ENCODE data around the gene ZNF154.
"Not testable (repeated sequence)": the region's sequence is repeated elsewhere in the genome, so short reads cannot be mapped to it uniquely, and the experiment has no call there.

The ZNF154 gene

DNA sequence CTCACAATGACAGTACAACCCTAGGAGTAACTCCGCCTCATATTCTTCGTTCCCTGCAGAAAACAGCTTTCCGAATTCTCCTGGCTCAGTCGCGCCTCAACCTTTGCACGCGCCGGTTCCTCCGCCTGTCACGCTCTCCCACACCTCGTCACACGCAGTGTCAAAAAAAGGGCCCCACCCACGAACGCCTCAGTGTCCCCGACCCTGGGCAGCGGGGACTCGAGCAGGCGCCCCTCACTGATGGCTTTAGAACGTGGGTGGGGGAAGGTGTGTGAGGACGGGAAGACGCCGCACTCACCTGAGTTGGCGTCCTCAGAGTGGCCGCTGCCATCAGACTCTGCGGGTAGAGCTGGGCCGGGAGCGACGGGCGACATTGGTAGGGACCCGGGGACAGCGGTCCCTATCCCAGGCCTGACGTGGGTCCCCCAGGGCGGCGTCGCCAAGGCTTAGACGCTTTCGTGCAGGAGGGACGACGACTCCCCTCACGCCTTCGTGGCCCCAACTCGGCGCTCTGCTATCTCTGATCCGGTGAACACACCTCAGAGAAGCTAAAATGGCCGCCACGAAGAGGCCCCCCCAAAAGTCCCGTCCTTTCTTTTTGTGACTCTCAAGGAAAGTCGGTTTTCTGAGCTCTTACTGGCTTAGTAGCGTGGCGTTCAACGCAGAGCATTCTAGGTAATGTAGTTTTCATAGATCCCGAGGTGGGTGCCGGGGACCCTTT, at the start of gene ZNF154:
Gene ZNF154, minus strand, starts transcription at position 564 of the 721 bp plus-strand sequence. Its CDS starts 233 bp downstream, at position 331.
- DNase-seq (ENCODE audit: insufficient read length, low spot score) (peak; percentile 18), FAIRE-seq (no peak)

DNA sequence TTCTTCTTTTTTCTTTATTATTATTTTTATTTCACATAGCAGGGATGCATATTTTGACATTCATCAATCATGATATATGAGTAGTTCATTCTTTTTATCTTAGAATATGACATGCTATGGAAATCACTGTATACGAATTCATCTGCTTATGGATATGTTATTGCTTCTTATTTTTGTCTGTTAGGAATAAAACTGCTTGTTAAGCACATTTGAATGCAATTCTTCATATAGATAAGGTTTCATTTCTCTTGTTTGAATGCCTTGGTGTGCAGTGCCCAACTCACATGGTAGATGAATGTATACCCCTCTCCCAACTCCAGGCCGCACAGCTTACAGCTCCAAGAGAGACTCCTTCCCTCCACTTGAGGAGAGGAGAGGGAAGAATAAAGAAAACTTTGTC, 48.9 kb upstream of the ZNF154 start:
- no peak for FAIRE-seq
- DNase-seq (ENCODE audit: insufficient read length, low spot score): no peak

DNA sequence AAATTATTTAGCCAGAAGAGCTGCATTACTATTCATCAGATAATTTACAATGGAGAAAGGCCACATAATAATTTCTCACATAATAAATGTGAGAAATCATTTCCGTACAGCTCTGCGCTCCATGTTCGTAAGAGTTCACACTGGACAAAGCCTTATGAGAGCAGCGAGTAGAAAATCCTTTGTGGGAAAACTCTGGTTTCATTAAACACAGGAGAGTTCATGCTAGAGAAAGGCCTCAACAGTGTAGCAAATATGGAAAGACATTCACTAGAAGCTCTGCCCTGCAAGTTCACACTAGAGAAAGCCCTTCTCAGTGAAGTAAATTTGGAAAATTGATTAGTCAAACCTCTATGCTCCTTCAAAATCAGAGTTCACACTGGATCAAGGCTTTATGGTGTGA, 46.0 kb upstream of the ZNF154 start:
- DNase-seq (ENCODE audit: insufficient read length, low spot score) (no peak), FAIRE-seq (no peak)

DNA sequence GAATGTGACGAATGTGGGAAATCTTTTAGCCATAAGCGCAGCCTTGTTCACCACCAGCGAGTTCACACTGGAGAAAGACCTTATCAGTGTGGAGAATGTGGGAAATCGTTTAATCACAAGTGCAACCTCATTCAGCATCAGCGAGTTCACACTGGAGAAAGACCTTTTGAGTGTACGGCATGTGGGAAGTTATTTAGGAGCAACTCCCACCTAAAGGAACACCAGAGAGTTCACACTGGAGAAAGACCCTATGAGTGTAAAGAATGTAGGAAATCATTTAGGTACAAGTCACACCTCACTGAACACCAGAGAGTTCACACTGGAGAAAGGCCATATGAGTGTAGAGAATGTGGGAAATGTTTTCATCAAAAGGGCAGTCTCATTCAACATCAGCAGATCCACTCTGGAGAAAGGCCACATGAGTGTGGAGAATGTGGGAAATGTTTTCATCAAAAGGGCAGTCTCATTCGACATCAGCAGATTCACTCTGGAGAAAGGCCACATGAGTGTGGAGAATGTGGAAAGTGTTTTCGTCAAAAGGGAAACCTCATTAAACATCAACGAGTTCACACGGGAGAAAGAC, 45.2 kb upstream of the ZNF154 start:
- DNase-seq (ENCODE audit: insufficient read length, low spot score) (no peak), FAIRE-seq (no peak)

DNA sequence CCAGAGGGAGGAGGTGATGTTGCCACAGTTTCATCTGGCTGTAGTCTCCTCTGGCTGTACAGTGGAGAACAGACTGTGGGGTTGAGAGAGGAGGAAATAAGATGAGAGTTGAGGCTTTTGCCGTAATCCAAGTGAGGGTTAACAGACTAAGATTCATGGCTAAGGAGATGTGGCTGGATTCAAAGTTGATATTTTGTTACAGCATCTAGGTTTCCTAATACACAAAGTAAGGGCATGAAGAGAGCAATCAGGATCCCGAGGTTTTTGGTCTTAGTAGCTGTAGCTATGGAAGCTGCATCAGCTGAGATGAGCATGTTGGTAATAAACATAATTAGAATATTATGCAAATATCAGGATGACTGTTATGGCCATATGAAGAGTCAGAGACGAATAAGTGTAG, 39.0 kb upstream of the ZNF154 start:
- DNase-seq (ENCODE audit: insufficient read length, low spot score): no peak
- FAIRE-seq: no peak

DNA sequence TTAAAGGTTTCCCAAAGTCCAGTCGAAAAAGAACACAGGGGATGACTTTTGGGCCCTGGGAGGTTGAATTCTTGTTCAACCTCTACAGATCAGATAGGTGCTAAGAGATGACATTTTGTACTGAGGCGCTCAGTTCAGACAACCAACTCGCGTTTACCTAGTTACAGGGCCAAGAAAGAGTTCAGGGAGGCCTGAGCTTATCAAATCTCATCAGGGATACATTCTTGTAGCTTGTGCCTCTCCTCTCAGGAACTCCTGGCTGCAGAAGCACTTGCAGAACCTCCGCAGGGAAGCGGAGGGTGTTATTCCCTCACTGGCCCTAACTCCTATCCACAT, 38.4 kb upstream of the ZNF154 start:
- FAIRE-seq: no peak
- DNase-seq (ENCODE audit: insufficient read length, low spot score): no peak

DNA sequence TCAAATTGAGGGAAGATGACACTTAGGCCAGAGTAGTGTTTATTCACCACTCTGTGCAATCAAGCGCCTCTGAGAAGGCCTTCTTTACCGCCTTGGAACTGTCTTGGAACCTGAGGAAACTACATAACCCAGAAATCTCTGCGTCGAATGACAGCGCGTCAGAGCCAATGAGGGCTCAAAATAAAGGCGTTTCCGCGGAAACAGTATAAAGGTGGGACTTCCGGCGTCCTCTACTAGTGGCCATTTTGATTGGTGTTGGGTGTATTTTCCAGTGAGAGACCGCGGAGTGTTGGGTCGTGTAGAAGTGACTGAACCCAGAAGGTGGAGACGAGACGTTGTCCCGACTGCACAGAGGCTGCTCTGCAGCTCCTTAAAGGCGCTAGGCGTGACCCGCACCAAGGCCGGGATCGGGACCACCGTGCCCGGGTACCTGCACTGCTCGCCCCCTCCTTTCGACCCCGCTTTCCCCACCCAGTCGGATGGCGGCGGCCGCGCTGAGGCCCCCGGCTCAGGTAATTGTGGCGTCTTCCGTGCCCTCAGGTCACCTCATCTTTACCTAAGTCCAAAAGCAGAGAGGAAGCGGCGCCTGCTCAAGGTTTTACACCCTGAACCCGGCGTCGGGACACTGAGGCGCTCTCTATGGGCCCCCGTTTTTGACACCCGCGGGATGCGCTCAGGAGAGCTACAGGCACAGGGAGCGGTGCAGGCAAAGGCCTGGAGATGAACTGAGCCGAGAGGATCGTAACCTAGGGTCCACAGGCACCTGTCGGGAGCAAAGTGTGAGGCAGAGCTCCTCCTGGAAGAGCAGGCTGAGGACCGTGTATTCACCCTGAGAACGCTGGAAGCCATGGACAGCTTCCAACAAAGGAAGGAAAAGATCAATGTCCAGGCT, 37.8 kb upstream of the ZNF154 start, which contains the start of gene ZNF776:
Gene ZNF776, plus strand, starts transcription at position 236 of the 892 bp plus-strand sequence. Its CDS starts 244 bp downstream, at position 480.
- FAIRE-seq: peak; percentile 97
- peak; percentile 78 for DNase-seq (ENCODE audit: insufficient read length, low spot score)

DNA sequence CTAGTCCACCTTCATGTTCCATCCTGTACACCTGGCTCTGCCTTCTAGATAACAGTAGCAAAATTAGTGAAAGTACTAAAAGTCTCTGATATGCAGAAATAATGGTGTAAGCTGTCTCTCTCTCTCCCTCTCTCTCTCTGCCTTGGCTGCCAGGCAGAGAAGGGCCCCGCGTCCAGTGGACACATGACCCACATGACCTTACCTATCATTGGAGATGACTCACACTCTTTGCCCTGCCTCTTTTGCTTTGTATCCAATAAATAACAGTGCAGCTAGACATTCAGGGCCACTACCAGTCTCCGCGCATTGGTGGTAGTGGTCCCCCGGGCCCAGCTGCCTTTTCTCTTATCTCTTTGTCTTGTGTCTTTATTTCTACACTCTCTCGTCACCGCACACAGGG, 29.8 kb upstream of the ZNF154 start:
- not testable (repeated sequence) for FAIRE-seq; DNase-seq (ENCODE audit: insufficient read length, low spot score)

DNA sequence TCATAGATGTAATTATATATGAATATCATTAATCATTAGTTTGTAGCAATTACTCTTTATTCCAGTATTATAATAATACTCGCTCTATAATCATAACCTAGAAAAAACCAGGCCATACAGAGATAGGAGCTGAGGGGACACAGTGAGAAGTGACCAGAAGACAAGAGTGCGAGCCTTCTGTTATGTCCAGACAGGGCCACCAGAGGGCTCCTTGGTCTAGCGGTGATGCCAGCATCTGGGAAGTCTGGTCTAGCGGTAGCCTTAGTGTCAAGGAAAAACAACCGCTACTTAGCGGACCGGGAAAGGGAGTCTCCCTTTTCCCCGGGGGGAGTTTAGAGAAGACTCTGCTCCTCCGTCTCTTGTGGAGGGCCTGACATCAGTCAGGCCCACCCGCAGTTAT, 29.3 kb upstream of the ZNF154 start:
- DNase-seq (ENCODE audit: insufficient read length, low spot score); FAIRE-seq: not testable (repeated sequence)

DNA sequence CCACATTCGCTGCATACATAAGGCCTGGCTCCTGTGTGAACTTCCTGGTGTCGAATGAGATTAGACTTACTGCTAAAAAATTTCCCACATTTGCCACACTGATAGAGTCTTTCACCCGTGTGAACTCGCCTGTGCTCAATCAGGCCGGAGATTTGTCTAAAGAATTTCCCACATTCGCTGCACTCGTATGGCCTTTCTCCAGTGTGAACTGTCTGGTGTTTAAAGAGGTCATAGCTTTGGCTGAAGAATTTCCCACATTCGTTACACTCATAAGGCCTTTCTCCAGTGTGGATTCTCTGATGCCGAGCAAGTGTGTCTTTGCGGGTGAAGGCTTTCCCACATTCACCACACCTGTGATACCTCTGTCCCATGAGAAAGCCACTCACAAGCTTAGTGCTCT, 11.9 kb upstream of the ZNF154 start:
- no peak for DNase-seq (ENCODE audit: insufficient read length, low spot score)
- FAIRE-seq: no peak

DNA sequence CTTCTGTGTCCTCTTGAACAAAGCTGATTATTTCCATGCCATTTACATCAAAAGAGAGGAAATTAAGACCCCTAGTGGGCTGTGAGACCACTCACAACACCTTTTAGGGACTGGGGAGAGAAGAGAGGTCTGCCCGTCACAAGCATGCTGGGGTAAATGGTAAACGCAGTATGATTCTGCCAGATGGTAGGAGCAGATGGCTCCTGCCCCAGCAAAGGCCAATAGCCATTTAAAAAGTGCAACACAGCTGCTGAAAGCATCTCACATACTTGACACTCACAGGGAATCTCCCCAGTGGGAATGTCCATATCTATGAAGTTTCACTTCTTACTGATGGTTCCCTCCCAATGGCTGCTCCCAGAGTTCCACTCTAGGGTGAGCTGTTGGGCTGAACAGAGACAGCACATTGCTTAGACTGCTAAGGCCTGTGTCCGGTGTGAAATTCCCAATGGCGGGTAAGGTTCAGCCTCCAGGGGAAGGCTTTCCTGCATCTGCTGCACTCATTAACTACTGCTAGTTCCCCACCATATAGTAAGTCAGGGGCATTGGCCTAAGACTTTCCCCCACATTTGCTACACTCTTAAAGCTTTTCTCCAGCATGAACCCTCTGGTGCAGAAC, 11.0 kb upstream of the ZNF154 start:
- no peak for FAIRE-seq
- no peak for DNase-seq (ENCODE audit: insufficient read length, low spot score)

DNA sequence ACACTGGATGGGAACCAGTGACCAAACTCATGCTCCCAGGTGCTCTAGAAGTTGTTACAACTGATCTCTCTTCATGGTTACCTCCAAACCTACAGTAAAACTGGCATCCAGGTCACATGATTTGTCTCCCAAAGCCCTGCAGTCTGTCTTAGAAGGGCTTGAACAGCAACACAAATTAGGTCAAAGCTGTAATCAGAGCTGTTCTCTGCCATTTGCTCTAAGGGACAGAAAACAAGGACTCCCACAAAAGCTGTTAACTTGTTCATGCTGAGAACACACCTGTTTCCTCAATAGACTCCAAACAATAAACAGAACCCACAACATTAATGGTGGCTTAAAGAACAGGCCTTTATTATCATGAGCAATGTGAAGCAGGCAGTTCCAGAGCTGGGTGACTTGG, 10.4 kb upstream of the ZNF154 start:
- no peak for DNase-seq (ENCODE audit: insufficient read length, low spot score)
- FAIRE-seq: no peak

DNA sequence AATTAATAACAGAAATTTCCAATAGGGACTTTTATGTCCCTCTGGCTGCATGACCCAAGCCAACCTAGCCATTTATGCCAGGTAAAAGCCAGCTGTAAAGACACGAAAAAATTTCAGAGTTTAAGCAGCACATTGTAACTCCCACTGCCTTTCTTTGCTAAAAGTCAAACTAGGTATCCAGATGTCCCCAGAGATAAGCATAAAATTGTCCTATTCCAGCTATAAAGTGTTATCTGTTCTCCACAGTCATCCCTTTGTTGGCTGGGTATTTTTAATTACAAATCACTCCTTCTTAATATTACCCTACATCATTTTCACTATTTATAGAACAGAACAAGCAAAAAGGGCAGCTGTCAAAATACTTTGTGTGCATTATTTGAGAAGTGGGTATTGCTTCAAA, 3.2 kb upstream of the ZNF154 start:
- FAIRE-seq (no peak), DNase-seq (ENCODE audit: insufficient read length, low spot score) (no peak)

DNA sequence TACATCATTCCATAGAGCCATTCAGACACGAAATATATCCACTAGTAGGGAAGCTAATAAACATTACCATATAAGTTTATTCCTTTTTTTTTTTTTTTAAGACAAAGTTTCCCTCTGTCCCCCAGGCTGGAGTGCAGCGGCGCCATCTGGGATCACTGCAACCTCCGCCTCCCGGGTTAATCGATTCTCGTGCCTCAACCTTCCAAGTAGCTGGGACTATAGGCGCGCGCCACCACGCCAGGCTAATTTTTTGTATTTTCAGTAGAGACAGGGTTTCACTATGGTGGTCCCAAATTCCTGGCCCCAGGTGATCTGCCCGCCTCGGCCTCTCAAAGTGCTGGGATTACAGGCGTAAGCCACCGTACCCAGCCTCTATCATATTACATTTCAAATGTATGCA, 612 bp upstream of the ZNF154 start:
- FAIRE-seq (no peak), DNase-seq (ENCODE audit: insufficient read length, low spot score) (no peak)

DNA sequence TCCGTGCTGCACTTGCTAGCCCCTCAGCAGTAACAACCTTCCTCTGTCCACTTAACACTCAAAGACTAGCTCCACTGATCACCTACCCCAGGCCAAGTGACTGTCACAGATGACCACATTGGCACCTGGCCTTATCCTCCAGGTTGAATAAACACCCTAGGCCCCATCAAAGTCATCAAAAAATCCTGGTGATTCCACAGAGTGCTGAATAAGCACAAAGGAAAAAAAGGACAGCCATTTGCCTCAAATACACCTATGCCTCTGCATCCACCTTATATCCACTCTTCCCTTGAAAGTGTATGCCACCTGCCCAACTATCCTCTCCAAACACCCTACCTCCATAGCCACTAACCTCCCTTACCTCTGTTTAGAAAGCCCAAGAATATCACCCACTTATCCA, 2.7 kb downstream of the ZNF154 start:
- no peak for DNase-seq (ENCODE audit: insufficient read length, low spot score)
- FAIRE-seq: no peak

DNA sequence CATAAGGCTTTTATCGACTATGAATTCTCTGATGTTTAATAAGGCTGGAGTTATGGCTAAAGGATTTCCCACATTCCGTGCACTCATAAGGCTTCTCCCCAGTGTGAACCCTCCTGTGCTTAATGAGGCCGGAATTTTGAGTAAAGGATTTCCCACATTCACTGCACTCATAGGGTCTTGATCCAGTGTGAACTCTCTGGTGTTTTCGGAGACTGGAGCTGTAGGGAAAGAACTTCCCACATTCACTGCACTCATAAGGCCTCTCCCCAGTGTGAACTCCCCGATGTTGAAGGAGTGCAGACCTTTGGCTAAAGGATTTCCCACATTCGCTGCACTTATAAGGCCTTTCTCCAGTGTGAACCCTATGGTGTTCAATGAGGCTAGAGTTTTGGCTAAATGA, 7.4 kb downstream of the ZNF154 start:
- DNase-seq (ENCODE audit: insufficient read length, low spot score) (no peak), FAIRE-seq (no peak)

DNA sequence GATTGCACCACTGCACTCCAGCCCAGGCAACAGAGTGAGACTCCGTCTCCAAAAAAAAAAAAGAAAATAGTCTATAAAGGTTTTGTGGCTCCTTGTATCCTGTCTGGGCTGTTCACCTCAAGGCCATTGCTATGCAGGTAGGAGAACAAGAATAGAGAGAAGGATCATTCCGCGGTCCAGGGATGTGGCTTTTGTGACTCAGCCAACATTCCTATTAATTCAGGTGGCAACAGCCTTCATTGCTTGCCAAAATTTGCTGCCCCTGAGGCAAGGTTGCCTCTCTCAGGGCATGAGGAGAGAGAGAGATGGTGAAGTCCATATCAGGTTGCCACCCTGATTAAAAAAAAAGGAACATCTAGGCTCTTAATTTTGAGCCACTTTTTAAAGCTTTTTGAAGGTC, 19.3 kb downstream of the ZNF154 start:
- FAIRE-seq (no peak), DNase-seq (ENCODE audit: insufficient read length, low spot score) (no peak)

DNA sequence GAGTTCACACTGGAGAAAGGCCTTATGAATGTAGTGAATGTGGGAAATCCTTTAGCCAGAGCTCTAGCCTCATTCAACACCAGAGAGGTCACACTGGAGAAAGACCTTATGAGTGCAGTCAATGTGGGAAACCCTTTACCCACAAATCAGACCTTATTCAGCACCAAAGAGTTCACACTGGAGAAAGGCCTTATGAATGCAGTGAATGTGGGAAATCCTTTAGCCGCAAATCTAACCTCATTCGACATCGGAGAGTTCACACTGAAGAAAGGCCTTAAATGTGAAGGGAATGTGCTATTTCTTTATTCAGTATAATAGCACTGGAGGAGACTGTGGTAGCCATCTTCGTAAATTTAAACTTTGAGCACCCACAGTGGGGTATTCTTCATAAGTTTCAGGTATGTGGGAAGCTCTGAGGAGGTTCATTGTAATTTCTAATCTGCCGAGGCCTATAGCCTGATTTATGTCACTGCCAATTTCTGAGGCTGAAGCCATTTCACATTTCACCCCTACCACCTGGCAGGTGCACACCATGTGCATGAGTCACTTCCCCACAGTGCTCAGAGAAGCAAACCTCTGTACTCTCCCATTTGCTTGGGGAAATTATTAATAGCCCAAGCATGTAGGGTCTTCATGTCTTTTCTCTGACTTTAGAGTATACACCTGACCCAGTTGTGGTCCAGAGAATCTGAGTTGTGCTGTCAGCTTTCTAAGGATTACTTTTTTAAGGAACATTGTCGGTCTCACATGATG, 20.8 kb downstream of the ZNF154 start:
- FAIRE-seq (no peak), DNase-seq (ENCODE audit: insufficient read length, low spot score) (no peak)

DNA sequence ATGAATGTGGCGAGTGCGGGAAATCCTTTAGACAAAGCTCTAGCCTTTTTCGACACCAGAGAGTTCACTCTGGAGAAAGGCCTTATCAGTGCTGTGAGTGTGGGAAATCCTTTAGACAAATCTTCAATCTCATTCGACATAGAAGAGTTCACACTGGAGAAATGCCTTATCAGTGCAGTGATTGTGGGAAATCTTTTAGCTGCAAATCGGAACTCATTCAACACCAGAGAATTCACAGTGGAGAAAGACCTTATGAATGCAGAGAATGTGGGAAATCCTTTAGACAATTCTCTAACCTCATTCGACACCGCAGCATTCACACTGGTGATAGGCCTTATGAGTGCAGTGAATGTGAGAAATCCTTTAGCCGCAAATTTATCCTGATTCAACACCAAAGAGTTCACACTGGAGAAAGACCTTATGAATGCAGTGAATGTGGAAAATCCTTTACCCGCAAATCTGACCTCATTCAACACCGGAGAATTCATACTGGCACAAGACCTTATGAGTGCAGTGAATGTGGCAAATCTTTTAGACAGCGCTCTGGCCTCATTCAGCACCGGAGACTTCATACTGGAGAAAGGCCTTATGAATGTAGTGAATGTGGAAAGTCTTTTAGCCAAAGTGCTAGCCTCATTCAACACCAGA, 21.5 kb downstream of the ZNF154 start:
- FAIRE-seq (no peak), DNase-seq (ENCODE audit: insufficient read length, low spot score) (no peak)

DNA sequence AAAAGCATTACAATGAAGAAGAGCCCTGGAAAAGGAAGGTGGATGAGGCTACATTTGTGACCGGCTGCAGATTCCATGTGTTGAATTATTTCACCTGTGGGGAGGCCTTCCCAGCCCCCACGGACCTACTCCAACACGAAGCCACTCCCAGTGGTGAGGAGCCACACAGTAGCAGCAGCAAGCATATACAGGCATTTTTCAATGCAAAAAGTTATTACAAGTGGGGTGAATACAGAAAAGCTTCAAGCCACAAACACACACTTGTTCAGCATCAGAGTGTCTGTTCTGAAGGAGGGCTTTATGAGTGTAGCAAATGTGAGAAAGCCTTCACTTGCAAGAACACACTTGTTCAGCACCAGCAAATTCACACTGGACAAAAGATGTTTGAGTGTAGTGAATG, 22.3 kb downstream of the ZNF154 start:
- FAIRE-seq: no peak
- no peak for DNase-seq (ENCODE audit: insufficient read length, low spot score)
